NT2/D1 (cell line): ENCODE results near the gene CAMTA1.

Experiments
- SUZ12 ChIP-seq: IDR thresholded peaks from 2 replicates; pipeline ENCODE4 v1.6.1; 2011; ENCODE audit not compliant: insufficient read length, insufficient read depth; ENCODE audit errors: extremely low read depth
- ZNF274 ChIP-seq: IDR thresholded peaks from 2 replicates; pipeline ENCODE4 v1.6.1; 2011; ENCODE audit warnings: mild to moderate bottlenecking, low read depth, low read length

GRCh38 chr1:7784492-7785071 lies 999.3 kb downstream of the CAMTA1 start:
- TF ChIP-seq ZNF274, result no peak
- no peak for TF ChIP-seq SUZ12
